Measurements from ENCODE around the gene XPNPEP3.
A peak's percentile ranks its signal among the peaks of the same experiment; 100 is the strongest.
"Not testable (repeated sequence)": the region's sequence is repeated elsewhere in the genome, so short reads cannot be mapped to it uniquely, and the experiment has no call there.

XPNPEP3 gene

DNA sequence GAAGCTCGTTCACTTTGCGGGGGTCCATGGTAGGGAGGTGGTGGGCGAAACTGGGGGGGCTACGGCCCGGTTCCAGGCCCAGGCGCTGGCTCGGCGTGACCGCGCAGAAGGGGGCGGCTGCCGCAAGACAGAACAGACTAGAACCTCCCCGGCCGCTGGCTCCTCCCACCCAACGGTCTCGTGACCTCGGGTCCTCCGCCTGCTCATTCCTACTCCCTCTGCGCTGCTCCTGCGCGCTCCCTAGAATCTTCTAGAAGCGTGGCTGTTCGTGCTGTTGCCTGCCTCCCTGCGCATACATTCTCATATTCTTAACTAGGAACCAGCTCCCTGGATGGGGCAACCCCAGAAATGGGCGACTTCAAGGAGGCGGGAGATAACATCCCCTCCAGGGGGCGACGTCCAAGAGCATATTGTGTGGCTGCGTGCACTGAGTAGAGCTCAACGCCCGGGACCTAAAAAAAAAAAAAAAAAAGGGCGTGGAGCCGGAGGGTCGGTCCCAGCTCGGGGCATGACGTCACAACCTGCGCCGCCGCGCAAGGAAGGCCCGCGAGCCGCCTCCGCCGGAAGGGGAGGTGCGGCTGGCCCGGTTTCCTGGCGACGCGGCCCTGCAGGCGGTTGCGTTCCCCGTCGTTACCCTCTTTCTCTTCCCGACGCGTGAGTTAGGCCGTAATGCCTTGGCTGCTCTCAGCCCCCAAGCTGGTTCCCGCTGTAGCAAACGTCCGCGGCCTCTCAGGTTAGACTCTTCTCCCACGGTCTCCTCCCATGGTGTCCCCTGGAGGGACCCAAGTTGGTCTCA, at the start of gene XPNPEP3, which contains the start of gene ST13:
Gene XPNPEP3 (plus strand): TSS at position 636 of the 796 bp plus-strand sequence. CDS start 34 bp downstream, at position 670.
Gene ST13 (minus strand): TSS at position 127 of the 796 bp plus-strand sequence. CDS start 99 bp downstream, at position 28.
- intact Hi-C loops (cut with DNase I): loop anchor here (2.0 kb wide), 1 partner anchor 38 kb away; the partner anchor contains the start of gene SLC25A17
- peak; percentile 93 to 99 (median 96) for DNase-seq

GRCh38 chr22:40808018-40808841, 48.7 kb upstream of the XPNPEP3 start:
- no peak for DNase-seq
- intact Hi-C loops (cut with DNase I): no loop called here

DNA sequence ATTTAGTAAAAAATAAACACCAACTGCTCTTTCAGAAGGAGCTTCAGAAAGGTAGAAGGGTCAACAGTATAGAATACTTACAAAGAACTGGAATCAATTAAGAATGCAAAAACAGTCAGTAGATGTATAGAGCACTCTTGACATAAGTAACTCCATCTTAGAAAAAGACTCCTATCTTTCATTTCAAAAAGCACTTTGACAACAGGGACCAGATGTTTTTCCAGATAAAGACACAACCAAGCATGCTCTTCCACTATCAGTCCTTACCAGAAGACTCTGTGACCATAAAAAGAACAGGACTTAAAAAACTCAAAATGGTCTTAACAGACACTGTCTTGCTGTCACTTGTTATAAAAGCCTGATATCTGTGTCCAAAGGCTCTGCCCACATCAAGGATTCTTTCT, 43.0 kb upstream of the XPNPEP3 start:
- no peak for DNase-seq
- intact Hi-C loops (cut with DNase I): loop anchor here (10.0 kb wide), 1 partner anchor 81 kb away; no protein-coding TSS in a partner anchor

GRCh38 chr22:40817737-40818136, 39.2 kb upstream of the XPNPEP3 start:
- DNase-seq: peak in 1 of 10 donors; percentile 48
- intact Hi-C loops (cut with DNase I): loop anchor here (2.0 to 10.0 kb wide), 2 partner anchors 39 to 77 kb away; partner anchors contain the start of genes ST13 and XPNPEP3

DNA sequence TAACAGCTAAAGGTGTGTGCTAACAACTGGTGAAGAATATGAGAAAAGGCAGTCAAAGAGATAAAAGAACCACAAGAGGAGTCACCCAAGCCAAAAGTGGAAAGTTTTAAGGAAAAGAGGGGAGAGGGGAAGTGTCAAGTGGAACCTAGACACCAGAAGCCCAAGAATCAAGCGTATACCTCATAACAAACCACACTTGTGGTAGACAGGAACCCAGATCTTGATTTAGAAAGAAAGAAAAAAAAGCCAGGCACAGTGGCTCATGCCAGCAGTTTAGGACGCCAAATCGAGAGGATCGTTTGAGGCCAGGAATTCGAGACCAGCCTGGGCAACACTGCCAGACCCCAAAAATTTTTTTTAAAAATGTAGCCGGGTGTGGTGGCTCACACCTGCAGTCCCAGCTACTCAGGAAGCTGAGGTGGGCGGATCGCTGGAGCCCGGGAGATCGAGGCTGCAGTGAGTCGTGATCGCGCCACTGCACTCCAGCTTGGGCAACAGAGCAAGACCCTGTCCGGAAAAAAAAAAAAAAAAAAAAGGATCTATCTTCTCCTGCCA, 38.7 kb upstream of the XPNPEP3 start:
- intact Hi-C loops (cut with DNase I): loop anchor here (2.0 to 10.0 kb wide), 2 partner anchors 39 to 77 kb away; partner anchors contain the start of genes ST13 and XPNPEP3
- DNase-seq: no peak

DNA sequence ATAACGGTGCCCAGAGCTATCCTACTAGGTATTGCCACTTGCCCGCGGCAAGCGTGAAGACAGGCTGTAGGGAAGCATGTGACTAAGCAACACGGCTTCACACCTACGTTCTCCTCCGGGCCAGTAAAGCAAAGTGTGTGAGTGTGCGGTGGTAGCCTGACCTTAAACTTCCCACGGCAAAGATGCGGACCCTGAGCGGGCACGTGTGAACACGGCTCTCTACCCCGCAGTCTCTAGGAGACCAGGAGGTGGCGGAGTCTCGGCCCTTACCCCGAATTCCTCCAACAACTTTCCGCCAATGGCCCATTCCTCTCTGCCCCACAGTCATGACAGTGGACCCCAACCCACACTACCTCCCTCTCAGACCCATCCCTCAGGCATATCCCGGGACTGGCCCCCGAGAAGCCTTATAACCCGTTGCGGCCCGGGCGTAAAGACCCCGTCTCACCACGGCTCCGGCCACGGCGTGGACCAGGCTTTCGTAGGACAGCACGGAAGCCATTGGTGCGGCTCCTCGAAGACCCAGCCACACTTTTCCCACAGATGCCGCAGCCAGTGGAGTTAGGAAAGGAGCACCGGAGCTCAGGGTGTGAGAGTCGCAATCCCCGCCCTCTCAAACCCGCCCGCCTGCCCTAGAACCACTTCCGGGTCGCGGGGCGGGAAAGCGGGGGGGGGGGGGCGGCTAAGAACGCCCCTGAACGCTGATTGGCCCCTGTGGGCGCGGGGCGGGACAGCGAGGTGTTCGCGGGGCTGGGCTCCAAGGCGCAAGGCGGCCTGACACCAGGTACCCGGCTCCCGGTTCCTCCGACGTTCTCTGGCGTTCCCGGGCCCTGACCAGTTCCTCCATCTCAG, 38.0 kb upstream of the XPNPEP3 start, which contains the start of gene SLC25A17:
Gene SLC25A17 (minus strand): TSS at position 600 of the 852 bp plus-strand sequence. CDS start 98 bp downstream, at position 502.
- intact Hi-C loops (cut with DNase I): loop anchor here (2.0 to 10.0 kb wide), 2 partner anchors 38 to 76 kb away; partner anchors contain the start of genes ST13 and XPNPEP3
- peak; percentile 81 to 98 (median 89) for DNase-seq

DNA sequence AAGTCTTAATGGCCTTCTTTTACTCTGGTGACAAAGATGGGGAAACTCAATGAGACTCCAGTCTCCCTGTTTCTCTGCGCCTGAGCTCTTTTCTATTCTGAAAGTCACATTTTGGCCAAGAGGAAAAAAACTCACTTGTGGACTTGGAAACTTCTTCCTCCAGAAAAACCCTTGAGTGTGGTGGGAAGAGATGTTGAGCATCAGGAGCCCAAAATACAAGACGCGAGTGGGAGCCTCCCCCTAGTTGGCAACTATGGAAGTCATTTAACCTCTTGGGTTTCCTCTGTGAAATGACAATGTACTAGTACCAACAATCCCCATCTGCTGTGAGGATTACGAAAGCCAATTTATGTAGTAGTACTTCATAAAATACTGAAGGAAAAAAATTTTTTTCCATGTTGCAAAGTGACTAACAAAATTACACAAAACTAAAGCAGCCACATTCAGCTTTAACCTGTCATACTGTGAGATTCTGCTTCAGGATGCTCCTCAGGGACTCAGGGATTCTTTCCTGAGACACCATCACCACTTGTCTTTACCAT, 37.3 kb upstream of the XPNPEP3 start:
- intact Hi-C loops (cut with DNase I): loop anchor here (2.0 to 10.0 kb wide), 2 partner anchors 37 to 75 kb away; partner anchors contain the start of genes ST13 and XPNPEP3
- DNase-seq: peak in 1 of 10 donors; percentile 43

DNA sequence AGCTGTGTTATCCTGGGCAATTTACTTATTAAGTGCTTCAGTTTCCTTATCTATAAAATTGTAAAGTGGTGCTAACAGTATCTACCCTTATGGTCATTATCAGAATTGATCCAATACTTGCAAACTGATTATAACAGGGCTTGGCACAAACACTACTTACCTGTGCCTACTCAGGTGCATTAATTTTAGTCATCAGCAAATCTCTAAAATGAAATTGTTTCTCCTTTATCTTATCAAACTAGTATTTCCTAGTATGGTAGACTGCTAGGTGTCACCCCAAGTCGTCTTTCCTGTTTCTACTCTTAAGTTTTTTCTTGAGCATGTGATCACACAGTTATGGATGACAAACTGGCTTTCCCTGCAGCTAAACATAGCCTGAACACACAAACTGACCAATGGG, 33.5 kb upstream of the XPNPEP3 start:
- DNase-seq: no peak
- intact Hi-C loops (cut with DNase I): no loop called here

DNA sequence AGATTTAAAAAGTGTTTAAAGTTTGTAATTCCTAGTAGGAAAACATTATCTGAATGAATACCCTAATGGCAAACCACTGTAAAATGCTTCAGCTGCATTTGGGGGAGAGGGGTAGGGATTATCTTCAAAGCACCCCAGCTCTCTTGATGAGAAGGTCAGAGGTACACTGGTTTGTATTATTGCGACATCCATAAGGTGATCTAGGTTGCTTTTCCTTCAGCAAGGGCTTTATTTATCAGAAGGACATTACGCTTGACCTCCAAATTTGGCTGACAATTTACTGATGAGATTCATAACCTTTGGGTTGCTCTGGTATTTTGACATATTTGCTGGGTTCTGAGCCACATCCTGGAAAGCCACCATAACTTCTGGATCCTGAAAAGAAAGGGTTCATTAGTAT, 30.7 kb upstream of the XPNPEP3 start:
- intact Hi-C loops (cut with DNase I); DNase-seq: not testable (repeated sequence)

DNA sequence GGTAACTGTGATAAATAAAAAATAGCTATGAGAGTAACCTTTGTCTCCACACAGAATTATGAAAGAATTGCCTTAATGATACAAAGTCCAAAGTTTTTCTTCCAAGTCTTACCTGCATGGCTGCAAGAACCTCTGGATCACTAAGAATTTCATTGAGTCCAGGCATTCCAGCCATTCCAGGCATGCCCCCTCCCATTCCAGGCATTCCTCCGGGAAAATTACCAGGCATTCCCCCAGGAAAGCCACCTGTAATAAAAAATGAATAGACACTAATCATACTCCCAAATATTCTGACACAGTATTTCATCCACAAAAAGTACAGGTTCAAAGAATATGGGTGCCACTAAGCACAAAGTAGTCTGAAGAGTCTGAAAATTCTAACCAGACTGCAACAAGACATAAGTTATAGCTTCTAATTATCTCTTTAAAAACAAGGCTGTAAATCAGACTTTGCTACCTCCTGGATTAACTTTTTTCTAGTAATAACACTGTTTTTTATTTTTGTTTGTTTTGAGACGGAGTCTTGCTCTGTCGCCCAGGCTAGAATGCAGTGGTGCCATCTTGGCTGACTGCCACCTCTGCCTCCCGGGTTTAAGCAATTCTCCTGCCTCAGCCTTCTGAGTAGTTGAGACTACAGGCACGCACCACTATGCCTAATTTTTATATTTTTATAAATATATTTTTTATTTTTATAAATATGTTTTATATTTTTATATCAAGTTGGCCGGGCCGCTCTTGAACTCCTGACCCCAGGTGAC, 29.8 kb upstream of the XPNPEP3 start:
- no peak for DNase-seq
- intact Hi-C loops (cut with DNase I): no loop called here

DNA sequence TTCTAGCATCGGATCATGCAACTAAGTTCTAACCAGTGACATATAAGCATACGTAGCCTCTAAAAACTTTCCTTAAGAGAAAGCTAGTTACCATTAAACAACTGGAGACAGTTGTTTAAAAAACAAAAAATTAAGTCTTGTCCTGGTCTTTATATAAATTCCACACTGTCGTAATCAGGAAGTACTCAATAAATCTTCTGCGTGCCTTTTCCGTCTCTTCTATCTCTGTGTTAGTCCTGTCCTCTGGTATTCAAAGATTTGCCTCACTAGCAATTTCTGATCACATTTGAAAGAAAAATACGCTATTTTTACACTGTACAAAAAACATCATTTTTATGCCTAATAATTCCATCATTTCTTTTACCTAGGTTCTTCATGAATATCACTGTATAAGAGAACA, 27.8 kb upstream of the XPNPEP3 start:
- intact Hi-C loops (cut with DNase I): no loop called here
- no peak for DNase-seq

DNA sequence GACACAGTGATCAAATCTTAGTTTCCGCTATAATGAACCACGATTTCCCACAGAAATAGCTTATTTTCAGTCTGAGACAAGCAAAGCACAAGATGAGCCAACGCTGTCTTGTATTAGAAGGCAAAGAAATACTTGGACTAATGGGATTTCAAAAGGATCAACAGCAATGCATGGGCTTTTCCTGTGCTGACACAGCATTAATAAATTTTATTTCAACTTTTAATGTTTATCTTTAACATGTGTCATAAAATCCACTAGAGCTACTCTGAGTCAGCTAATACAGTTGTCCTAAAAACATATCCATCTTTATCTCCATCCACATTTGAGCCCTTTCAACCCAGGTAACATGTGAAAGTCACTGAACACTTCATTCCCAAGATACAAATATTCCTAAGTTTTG, 22.3 kb upstream of the XPNPEP3 start:
- DNase-seq: no peak

DNA sequence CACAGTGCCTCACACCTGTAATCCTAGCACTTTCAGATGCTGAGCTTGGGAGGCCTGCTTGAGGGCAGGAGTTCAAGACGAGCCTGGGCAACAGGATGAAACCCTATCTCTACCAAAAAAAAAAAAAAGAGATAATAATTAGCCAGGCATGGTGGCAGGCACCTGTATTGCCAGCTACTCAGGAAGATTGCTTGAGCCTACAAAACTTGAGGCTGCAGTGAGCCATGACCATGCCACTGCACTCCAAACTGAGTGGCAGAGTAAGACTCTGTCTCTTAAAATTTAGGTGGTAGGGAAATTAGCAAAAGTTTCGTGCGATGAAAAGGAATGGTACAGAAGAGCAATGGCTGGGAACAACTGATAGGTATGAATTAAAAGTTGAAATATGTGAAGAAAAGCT, 18.5 kb upstream of the XPNPEP3 start:
- intact Hi-C loops (cut with DNase I): no loop called here
- no peak for DNase-seq

More for the DNA sequence above, 22.3 kb upstream of the XPNPEP3 start:
- intact Hi-C loops (cut with DNase I): no loop called here

DNA sequence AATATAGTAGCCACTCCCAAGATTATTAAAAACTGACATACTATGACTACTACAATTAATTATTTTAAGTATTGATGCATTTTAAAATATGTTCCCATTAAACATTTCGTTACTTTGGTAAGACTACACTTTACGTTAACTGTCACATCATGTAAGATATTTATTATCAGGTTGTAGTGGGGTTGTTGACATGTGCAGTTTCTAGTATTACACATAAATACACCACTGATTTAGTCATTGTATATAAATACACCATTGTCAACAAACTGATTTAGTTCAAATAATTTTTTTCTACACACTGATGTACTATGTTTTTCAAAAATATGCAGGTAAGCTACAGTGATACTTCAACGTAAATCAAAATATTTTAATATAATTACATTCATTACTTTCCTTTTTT, 12.0 kb upstream of the XPNPEP3 start:
- DNase-seq: no peak
- intact Hi-C loops (cut with DNase I): no loop called here

GRCh38 chr22:40845816-40846215, 11.1 kb upstream of the XPNPEP3 start:
- intact Hi-C loops (cut with DNase I); DNase-seq: not testable (repeated sequence)

GRCh38 chr22:40853333-40853732, 3.6 kb upstream of the XPNPEP3 start:
- intact Hi-C loops (cut with DNase I): no loop called here
- no peak for DNase-seq

DNA sequence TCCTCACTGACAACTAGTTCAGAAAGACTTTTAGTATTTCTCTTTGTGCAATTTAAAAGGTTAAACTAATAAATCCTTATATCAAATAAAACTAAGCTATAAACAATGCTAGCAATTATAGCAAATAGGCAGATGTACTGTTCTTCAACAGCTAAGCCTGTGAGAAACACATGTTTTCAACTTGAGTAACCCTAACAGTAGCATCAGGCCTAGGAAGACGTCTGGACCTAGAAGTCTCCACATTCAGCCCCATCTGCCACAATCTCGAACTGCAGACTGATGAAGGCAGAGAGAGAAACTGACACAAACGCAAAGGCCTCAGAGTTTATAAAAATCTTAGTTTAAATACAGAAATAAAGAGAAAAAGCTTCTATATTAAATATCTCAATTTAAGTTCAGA, 3.0 kb upstream of the XPNPEP3 start:
- DNase-seq: no peak
- intact Hi-C loops (cut with DNase I): no loop called here
